OCI-LY1 (cell line): ENCODE measurements around the gene MLLT6.

Experiments used
- CTCF ChIP-seq: fragments of 200-600 bp; sonication (generic), shearing (Covaris generic); IDR thresholded peaks from 2 replicates; pipeline ENCODE4 v1.5.1; 2017; ENCODE audit warnings: mild to moderate bottlenecking, antibody characterized with exemption, low read length, moderate library complexity, mixed read lengths
- EZH2 ChIP-seq: fragments of 200-600 bp; sonication (generic), shearing (Covaris generic); IDR thresholded peaks from 2 replicates; pipeline ENCODE4 v1.8.0; 2017; ENCODE audit warnings: borderline replicate concordance, mixed run types, mild to moderate bottlenecking, antibody characterized with exemption, low read length, moderate library complexity, mixed read lengths

GRCh38 chr17:38710604-38710962, 5.5 kb downstream of the MLLT6 start:
- TF ChIP-seq CTCF (no peak), EZH2 (no peak)
